PC-9 (cell line): ENCODE data around the gene MRPL28.

Source experiments
- EZH2 ChIP-seq: fragments of 200-600 bp; sonication (generic); IDR thresholded peaks from 2 replicates; pipeline ENCODE4 v1.8.0; 2017; ENCODE audit warnings: antibody characterized with exemption, low read depth
- TF ChIP-seq, protein P1 (sequence below): fragments of 200-600 bp; sonication (generic); conservative IDR thresholded peaks from 2 replicates; pipeline ENCODE4 v1.6.1; 2017; ENCODE audit warnings: mixed run types, antibody characterized with exemption, mild to moderate bottlenecking, moderate library complexity

DNA sequence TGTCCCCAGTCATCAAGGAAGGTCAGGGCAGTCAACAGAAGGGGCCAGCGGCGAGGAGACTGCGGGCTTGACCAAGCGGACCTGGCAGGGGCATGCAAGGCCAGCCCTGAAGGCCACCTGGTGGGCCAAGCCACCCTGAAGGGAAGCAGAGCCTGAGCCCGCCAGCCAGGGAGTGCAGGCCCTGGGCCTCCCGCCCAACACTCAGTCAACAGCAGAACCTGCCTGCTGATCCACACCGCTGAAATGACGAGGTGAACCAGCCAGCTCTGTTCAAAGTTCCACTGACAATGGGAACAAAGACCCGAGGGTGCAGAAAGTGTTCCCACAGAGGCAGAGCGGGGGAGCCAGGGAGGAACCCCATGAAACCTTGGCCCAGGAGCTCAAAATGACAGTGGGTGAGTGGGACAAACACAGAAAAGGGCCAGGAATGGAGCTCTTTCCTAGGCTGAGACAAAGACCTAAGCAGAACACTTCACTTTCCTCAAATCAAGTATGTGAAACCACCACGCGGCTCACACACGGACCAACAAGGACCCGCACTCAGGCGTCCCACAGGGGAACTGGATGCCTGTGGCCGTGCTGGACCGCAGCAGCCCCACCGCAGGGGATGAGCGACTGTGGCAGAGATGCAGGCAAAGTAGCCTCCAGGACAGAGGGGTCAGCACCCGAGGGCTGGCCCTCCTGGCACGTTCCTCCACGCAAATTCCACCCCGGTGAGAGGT, 29.8 kb downstream of the MRPL28 start:
- no peak for TF ChIP-seq EZH2
- TF ChIP-seq, protein P1, sequence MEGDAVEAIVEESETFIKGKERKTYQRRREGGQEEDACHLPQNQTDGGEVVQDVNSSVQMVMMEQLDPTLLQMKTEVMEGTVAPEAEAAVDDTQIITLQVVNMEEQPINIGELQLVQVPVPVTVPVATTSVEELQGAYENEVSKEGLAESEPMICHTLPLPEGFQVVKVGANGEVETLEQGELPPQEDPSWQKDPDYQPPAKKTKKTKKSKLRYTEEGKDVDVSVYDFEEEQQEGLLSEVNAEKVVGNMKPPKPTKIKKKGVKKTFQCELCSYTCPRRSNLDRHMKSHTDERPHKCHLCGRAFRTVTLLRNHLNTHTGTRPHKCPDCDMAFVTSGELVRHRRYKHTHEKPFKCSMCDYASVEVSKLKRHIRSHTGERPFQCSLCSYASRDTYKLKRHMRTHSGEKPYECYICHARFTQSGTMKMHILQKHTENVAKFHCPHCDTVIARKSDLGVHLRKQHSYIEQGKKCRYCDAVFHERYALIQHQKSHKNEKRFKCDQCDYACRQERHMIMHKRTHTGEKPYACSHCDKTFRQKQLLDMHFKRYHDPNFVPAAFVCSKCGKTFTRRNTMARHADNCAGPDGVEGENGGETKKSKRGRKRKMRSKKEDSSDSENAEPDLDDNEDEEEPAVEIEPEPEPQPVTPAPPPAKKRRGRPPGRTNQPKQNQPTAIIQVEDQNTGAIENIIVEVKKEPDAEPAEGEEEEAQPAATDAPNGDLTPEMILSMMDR = no peak
